K562 (cell line): ENCODE results near the gene PGF. TPM values are rescaled to one million over a fixed set of nuclear protein-coding genes. Genes with fewer than 3 reads are reported as not detected.

Experiments
- DEAF1 ChIP-seq: fragments of 450-650 bp; formaldehyde crosslinking; IDR thresholded peaks from 2 replicates; pipeline ENCODE4 v1.4.0; 2020; ENCODE audit warnings: mild to moderate bottlenecking, moderate library complexity
- HDAC2 ChIP-seq: fragments of 450-650 bp; IDR thresholded peaks from 2 replicates; pipeline ENCODE4 v1.6.1; 2016; ENCODE audit warnings: mild to moderate bottlenecking
- MAFK ChIP-seq: IDR thresholded peaks from 2 replicates; pipeline ENCODE4 v1.6.1; 2011; ENCODE audit warnings: low read length, improper control_type of control experiment
- MGA ChIP-seq: fragments of 450-650 bp; IDR thresholded peaks from 2 replicates; pipeline ENCODE4 v1.6.1; 2016; ENCODE audit warnings: mild to moderate bottlenecking, moderate library complexity
- MNT ChIP-seq, 2 experiments: fragments of 450-650 bp; conservative IDR thresholded peaks; 2 replicates each; pipeline ENCODE4 v1.6.1; 2017; ENCODE audit warnings: mild to moderate bottlenecking in 2 of 2, moderate library complexity in 2 of 2
- RERE ChIP-seq: sonication (generic); formaldehyde crosslinking; IDR thresholded peaks from 2 replicates; pipeline ENCODE4 v1.8.0; 2023; ENCODE audit warnings: missing genetic modification reagents, mild to moderate bottlenecking, borderline replicate concordance
- polyA plus RNA-seq, 8 experiments: library from polyadenylated mRNA; depleted of rRNA in 4 of 8; stranded (reverse) in 5 of 8; unstranded in 3 of 8; fragments of >200 nt; fragmentation: Nextera tagmentation in 2 of 8; fragmentation: Illumina TruSeq in 1 of 8; extraction: Ambion mirVana in 2 of 8; extraction: Trizol in 1 of 8; gene quantifications; 2 replicates each; pipeline versions ENCODE4 v1.2.1 to v1.2.3, GENCODE V29; 2011 to 2014; ENCODE audit warnings: inconsistent platforms in 1 of 8, missing spikeins in 1 of 8
- total RNA-seq, 7 experiments: library from RNA; depleted of rRNA in 6 of 7; stranded (reverse); fragments of >200 nt in 6 of 7; fragmentation: Illumina TruSeq in 2 of 7; extraction: Trizol in 2 of 7; gene quantifications; 2 replicates each; pipeline versions ENCODE4 v1.2.1 to v1.2.3, GENCODE V29; 2011 to 2021; ENCODE audit warnings: low replicate concordance in 1 of 7

The PGF gene
- total and polyA plus RNA-seq, 9 of the 15 experiments (the other 6 are each of a cell fraction or from before 2014, with no cell fraction given), result 0.04 to 0.44 (median 0.18) TPM

- TF ChIP-seq MGA (peak; percentile 38), MAFK (no peak), DEAF1 (CRISPR knock-in tag) (peak; percentile 58), RERE (no peak), HDAC2 (no peak), MNT (conservative IDR thresholded peaks at IDR 0.05) (peak; percentile 86 to 88)
These were observed 49.7 kb downstream of the PGF start (continued) for GRCh38 chr14:74905595-74906142.
